ENCODE results near the gene TM6SF1. TPM values are rescaled to one million over a fixed set of nuclear protein-coding genes. Genes with fewer than 3 reads are reported as not detected.

The TM6SF1 gene
- not detected in 2 replicates for total RNA-seq (2022)
- not detected for Bru-seq, nascent RNA
- not detected for BruChase-seq, experiment 1, labeled RNA remaining after a 2-hour chase
- BruChase-seq, experiment 2, labeled RNA remaining after a 6-hour chase, result not detected
- long read RNA-seq, partial matches to known transcripts, result 0 of 1 reads
- long read RNA-seq, other reads (novel, unspliced or antisense), result 1 of 1 reads

DNA sequence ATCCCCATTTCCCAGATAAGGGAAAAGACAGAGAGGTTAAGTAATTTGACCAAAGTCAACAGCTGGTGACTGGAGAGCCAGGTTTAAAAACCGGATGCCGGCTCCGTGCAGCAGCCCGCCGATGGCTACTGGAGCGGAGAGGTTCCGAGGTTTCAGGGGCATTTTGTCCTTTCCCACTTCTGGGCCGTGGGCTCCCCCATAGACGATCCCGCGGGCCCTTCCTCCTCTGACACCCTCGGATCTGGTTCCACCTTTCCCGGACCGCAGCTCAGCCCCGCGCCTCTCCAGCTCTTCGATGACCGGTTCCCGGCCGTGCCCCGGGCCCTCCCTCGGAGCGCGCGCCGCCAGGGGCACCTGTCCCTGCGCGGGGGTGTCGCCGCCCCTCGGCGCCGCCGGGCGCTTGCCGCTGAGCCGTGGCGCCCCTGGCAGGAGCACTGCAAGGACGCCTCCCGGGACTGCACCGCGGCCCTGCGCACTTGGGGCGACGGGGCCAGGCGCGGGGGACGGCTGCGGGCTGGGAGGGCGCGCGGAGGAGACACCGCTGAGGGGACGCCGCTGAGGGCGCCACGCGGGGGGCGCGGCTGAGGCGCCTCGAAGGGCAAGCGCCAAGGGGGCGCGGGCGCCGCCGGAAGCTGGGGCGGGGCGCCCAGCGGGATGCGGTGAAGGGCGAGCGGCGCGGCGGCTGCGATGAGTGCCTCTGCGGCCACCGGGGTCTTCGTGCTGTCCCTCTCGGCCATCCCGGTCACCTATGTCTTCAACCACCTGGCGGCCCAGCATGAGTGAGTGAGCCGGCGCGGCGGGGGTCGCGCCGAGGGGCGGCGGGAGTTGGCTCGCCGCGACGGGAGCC, at the start of gene TM6SF1:
Gene TM6SF1, plus strand, starts transcription at position 652 of the 847 bp plus-strand sequence. Its CDS starts 36 bp downstream, at position 688.
- intact Hi-C loops (cut with micrococcal nuclease; ENCODE audit: unreplicated experiment), result no loop called here
- Mint-ChIP-seq H3K4me3 (ENCODE audit: unreplicated experiment) (no peak within 1 kb of the TSS), H3K4me1 (ENCODE audit: low read depth, unreplicated experiment) (no peaks in the 10 kb centered on the region), H3K9me3 (ENCODE audit: unreplicated experiment) (peaks cover 10% of the 10 kb centered on the region), H3K27ac (ENCODE audit: unreplicated experiment) (no peak within 1 kb of the TSS), H3K36me3 (ENCODE audit: insufficient read depth, unreplicated experiment) (no peaks in the 10 kb centered on the region), H3K27me3 (ENCODE audit: insufficient read depth, unreplicated experiment) (peaks cover 6% of the 10 kb centered on the region)
- Histone ChIP-seq H3K4me3 (ENCODE audit: low read depth, low read length) (no peak within 1 kb of the TSS), H3K27me3 (replicated peaks; ENCODE audit: control insufficient read depth, insufficient read depth, low read length) (no peaks in the 10 kb centered on the region; the same call in 1 of the 2 replicates), H3K36me3 (ENCODE audit: control insufficient read depth, insufficient read depth, low read length) (no peaks in the 10 kb centered on the region), H3K4me1 (no peaks in the 10 kb centered on the region), H3K9me3 (no peaks in the 10 kb centered on the region)
- ChIA-PET CTCF (no interaction called here), POLR2A (no interaction called here)
- no TSS peak for BruUV-seq (replicated peaks)
- TF ChIP-seq, protein P1, sequence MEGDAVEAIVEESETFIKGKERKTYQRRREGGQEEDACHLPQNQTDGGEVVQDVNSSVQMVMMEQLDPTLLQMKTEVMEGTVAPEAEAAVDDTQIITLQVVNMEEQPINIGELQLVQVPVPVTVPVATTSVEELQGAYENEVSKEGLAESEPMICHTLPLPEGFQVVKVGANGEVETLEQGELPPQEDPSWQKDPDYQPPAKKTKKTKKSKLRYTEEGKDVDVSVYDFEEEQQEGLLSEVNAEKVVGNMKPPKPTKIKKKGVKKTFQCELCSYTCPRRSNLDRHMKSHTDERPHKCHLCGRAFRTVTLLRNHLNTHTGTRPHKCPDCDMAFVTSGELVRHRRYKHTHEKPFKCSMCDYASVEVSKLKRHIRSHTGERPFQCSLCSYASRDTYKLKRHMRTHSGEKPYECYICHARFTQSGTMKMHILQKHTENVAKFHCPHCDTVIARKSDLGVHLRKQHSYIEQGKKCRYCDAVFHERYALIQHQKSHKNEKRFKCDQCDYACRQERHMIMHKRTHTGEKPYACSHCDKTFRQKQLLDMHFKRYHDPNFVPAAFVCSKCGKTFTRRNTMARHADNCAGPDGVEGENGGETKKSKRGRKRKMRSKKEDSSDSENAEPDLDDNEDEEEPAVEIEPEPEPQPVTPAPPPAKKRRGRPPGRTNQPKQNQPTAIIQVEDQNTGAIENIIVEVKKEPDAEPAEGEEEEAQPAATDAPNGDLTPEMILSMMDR (IDR thresholded peaks at IDR 0.05; ENCODE audit: insufficient read depth in 1 of 2, low read depth in 1 of 2, low read length in 1 of 2, severe bottlenecking in 1 of 2, unreplicated experiment in 1 of 2), result no peak
- no peak for DNase-seq

DNA sequence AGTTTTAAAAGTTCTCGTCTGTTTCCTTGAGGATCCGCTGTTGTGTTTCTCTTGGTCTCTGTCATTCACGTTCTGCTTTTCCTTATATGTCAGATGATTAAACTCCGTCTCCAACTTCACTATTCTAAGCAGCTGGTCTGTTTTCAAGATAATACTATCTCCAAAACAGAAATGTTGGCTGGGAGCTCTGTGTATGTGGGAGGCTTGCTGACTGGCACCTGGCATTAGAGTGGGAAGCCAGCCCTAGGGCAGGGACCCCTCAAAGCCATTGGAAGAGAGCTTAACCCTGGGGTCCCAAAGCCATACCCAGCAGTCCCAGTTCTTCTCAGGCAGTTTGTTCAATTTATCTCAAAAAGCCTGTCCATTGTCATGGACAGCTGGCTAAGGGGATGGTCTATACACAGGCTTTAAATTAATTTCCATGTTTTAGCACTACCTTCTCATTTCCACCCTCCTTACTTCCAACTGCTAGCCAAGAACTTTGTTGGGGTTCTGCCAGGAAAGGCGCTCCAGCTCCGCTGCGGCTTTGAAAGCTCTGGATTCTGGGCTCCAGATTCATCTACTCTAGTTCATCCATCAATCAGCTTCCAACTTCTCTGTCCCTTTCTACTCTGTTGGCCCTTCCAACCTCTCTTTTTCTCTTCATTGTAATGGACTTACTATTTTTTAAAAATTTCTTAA, 49.6 kb upstream of the TM6SF1 start:
- no TSS peak for BruUV-seq (replicated peaks)
- H3K36me3 ChIP-seq (ENCODE audit: control insufficient read depth, insufficient read depth, low read length), result no peaks in the 10 kb centered on the region; the same call in 1 of the 2 replicates
- ChIA-PET POLR2A (no interaction called here), CTCF (no interaction called here)
- Mint-ChIP-seq H3K4me3 (ENCODE audit: unreplicated experiment) (no peak overlapping the region), H3K9me3 (ENCODE audit: unreplicated experiment) (no peaks in the 10 kb centered on the region), H3K27ac (ENCODE audit: unreplicated experiment) (no peak overlapping the region), H3K4me1 (ENCODE audit: low read depth, unreplicated experiment) (no peaks in the 10 kb centered on the region), H3K27me3 (ENCODE audit: insufficient read depth, unreplicated experiment) (no peaks in the 10 kb centered on the region), H3K36me3 (ENCODE audit: insufficient read depth, unreplicated experiment) (peaks cover 40% of the 10 kb centered on the region)
- H3K9me3 ChIP-seq, result no peaks in the 10 kb centered on the region
- intact Hi-C loops (cut with micrococcal nuclease; ENCODE audit: unreplicated experiment), result no loop called here
- H3K4me3 ChIP-seq (ENCODE audit: low read depth, low read length), result no peak overlapping the region
- peaks cover 13% of the 10 kb centered on the region for H3K4me1 ChIP-seq
- H3K27me3 ChIP-seq (replicated peaks; ENCODE audit: control insufficient read depth, insufficient read depth, low read length), result no peaks in the 10 kb centered on the region
- TF ChIP-seq, protein P1 (IDR thresholded peaks at IDR 0.05; ENCODE audit: insufficient read depth in 1 of 2, low read depth in 1 of 2, low read length in 1 of 2, severe bottlenecking in 1 of 2, unreplicated experiment in 1 of 2), result no peak
- no peak for DNase-seq

DNA sequence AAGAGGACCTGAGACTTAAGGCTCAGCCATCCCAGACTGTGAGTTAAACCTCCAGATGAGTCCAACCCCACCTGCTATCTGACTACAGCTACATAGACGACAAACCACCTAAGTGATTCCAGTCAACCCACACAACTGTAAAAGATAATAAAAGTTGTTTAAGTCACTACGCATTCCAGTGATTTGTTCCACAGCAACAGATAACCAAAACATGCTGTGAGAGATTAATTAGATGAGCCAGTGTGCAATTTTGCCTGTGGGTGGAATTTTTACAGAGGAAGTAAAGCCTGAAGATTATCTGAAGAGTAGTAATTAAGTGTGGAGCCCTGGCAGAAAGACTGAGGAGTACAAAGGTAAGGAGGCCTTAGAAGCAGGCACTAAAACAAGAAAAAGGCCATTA, 45.8 kb upstream of the TM6SF1 start:
- Mint-ChIP-seq H3K4me1 (ENCODE audit: low read depth, unreplicated experiment) (peaks cover 10% of the 10 kb centered on the region), H3K27ac (ENCODE audit: unreplicated experiment) (no peak overlapping the region), H3K4me3 (ENCODE audit: unreplicated experiment) (no peak overlapping the region), H3K9me3 (ENCODE audit: unreplicated experiment) (no peaks in the 10 kb centered on the region), H3K36me3 (ENCODE audit: insufficient read depth, unreplicated experiment) (peaks cover 15% of the 10 kb centered on the region), H3K27me3 (ENCODE audit: insufficient read depth, unreplicated experiment) (no peaks in the 10 kb centered on the region)
- H3K27me3 ChIP-seq (replicated peaks; ENCODE audit: control insufficient read depth, insufficient read depth, low read length), result no peaks in the 10 kb centered on the region
- H3K4me3 ChIP-seq (ENCODE audit: low read depth, low read length), result no peak overlapping the region
- no TSS peak for BruUV-seq (replicated peaks)
- CTCF ChIA-PET, result no interaction called here
- TF ChIP-seq, protein P1 (IDR thresholded peaks at IDR 0.05; ENCODE audit: insufficient read depth in 1 of 2, low read depth in 1 of 2, low read length in 1 of 2, severe bottlenecking in 1 of 2, unreplicated experiment in 1 of 2), result no peak
- POLR2A ChIA-PET, result no interaction called here
- H3K9me3 ChIP-seq, result no peaks in the 10 kb centered on the region
- peaks cover 34% of the 10 kb centered on the region for H3K4me1 ChIP-seq
- peak in 1 of 2 experiments; percentile 6 for DNase-seq
- no peaks in the 10 kb centered on the region; the same call in none of the 2 replicates for H3K36me3 ChIP-seq (ENCODE audit: control insufficient read depth, insufficient read depth, low read length)
- intact Hi-C loops (cut with micrococcal nuclease; ENCODE audit: unreplicated experiment), result no loop called here
